D721Med (cell line): ENCODE measurements around the gene TSC22D4.

Source experiments
- DNase-seq: peaks from one replicate; pipeline ENCODE4 v3.0.0; 2011; ENCODE audit warnings: low spot score; ENCODE audit not compliant: insufficient read length
- FAIRE-seq: peaks from 2 replicates; lab custom pipeline; 2011; peaks lifted over from hg19 to GRCh38; lab: Jason Lieb, UNC
- CTCF ChIP-seq: IDR thresholded peaks from 2 replicates; pipeline ENCODE4 v1.5.1; 2012; ENCODE audit warnings: mild to moderate bottlenecking, control low read depth; ENCODE audit not compliant: insufficient read depth; ENCODE audit errors: missing control alignments

Gene TSC22D4

DNA sequence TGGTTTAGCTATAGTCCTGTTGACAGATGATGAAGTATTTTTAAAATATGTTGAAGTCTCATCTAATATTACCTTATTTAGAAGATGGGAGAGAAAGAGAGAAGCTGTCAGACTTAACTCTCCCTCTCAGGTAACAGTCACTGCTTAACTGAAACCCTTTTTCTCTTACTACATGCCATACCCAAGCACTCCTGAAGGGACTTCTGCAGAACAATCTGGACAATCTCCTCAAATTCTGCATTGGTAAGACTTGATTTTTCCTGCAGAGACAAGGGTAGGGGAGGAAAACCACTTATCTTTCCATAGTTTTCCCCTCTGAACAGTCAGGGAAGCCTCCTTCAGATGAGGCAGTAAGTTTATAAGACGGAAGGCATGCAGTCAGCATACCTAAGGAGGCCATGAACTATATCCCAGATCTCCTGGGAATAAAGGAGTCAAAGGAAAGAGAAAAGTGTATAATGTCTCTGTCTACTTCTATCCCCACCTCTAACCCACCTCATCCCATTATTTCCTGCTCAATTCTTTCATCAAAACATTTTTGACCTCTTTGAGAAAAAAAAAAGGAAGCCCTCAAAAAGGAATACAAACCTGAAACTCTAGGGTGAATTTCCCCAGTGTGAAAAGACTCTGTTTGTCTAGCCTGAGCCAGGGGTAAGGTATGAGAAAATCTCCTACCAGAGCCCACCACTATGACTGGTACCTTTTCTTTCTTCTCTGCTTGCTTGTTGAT lies 59.9 kb downstream of the TSC22D4 start:
- DNase-seq (no peak), FAIRE-seq (no peak)
- TF ChIP-seq CTCF = no peak
